ENCODE measurements around the gene ST8SIA2.
"Not testable (repeated sequence)": the region's sequence is repeated elsewhere in the genome, so short reads cannot be mapped to it uniquely, and the experiment has no call there.

Gene ST8SIA2

DNA sequence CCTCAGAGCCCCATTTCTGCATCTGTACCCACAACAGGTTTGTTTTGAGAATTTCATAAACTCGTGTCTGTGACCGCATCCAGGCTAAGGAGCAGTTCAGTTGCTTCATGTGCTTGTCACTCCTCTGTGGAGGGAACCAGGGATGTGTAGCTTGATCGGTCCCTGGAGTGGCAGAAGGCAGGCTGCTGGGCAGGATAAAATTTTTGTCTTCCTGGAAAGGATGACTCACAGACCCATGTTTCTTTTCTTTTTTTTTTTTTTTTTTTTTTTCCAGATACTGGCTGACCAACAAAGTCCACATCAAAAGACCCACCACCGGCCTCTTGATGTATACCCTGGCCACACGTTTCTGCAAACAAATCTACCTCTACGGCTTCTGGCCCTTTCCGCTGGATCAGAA lies 70.1 kb downstream of the ST8SIA2 start:
- DNase-seq (ENCODE audit: insufficient read length, low spot score) (no peak), FAIRE-seq (no peak)
- TF ChIP-seq, protein P1, sequence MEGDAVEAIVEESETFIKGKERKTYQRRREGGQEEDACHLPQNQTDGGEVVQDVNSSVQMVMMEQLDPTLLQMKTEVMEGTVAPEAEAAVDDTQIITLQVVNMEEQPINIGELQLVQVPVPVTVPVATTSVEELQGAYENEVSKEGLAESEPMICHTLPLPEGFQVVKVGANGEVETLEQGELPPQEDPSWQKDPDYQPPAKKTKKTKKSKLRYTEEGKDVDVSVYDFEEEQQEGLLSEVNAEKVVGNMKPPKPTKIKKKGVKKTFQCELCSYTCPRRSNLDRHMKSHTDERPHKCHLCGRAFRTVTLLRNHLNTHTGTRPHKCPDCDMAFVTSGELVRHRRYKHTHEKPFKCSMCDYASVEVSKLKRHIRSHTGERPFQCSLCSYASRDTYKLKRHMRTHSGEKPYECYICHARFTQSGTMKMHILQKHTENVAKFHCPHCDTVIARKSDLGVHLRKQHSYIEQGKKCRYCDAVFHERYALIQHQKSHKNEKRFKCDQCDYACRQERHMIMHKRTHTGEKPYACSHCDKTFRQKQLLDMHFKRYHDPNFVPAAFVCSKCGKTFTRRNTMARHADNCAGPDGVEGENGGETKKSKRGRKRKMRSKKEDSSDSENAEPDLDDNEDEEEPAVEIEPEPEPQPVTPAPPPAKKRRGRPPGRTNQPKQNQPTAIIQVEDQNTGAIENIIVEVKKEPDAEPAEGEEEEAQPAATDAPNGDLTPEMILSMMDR (IDR thresholded peaks at IDR 0.05; ENCODE audit: insufficient read depth, missing control alignments) = no peak

DNA sequence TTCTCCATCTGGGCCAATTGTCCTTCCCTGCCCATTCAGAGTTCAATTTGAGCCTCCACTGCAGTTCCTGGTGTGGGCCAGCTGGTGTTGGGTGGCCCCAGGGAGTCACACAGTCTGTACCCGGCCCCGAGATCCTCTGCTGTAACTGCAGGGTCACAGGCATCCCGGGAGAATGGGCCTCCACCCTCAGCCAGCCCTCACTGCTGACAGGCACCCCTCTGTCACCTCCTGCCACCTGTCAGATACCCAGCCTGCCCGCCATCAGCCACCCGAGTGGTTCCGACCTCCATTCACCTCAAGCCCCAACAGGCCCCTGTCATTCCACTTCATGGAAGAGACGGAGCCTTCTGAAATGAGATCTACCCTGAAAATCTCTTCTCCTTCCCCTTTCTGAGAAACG lies 73.2 kb downstream of the ST8SIA2 start:
- TF ChIP-seq, protein P1 (IDR thresholded peaks at IDR 0.05; ENCODE audit: insufficient read depth, missing control alignments) = no peak
- no peak for DNase-seq (ENCODE audit: insufficient read length, low spot score)
- FAIRE-seq = no peak

DNA sequence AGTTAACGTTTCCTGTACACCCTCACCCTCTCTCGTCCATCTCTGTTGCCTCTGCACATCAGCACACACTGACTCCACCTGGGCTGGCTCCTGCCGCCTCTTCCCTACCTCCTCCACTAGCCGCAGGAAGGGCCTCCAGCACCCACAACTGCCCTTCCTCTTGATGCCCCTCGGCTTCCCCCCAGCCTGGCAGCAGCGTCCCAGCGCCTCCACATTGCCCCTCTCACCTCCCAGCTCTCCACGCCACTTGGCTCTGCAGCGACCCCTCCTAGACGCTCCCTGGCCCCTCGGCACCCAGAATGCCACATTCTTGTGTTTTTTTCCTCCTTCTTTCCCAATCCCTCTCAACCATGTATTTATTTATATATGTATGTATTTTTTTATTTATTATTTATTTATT lies 73.6 kb downstream of the ST8SIA2 start:
- FAIRE-seq = no peak
- no peak for DNase-seq (ENCODE audit: insufficient read length, low spot score)

DNA sequence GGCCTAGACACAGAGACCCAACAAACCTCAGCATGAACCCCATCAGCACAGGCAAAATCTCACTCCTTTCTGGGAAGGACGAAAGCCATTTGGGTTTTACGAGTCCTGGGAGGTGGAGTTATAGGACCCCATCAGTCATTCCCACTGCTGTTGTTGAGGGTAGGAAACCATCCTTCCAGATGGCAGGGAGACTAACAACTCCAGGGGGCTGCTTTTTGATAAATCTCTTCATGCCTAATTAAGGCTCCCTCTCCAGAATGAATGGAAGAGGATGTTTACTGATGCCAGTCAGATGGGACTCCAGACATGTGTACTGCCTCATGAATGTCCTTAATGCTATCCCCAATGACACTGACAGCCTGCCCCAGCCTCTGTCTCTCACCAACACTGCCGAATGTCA lies 75.3 kb downstream of the ST8SIA2 start:
- DNase-seq (ENCODE audit: insufficient read length, low spot score) (no peak), FAIRE-seq (no peak)
- TF ChIP-seq, protein P1 (IDR thresholded peaks at IDR 0.05; ENCODE audit: insufficient read depth, missing control alignments) = no peak

More for the DNA sequence above, 73.6 kb downstream of the ST8SIA2 start:
- TF ChIP-seq, protein P1 (IDR thresholded peaks at IDR 0.05; ENCODE audit: insufficient read depth, missing control alignments) = no peak

DNA sequence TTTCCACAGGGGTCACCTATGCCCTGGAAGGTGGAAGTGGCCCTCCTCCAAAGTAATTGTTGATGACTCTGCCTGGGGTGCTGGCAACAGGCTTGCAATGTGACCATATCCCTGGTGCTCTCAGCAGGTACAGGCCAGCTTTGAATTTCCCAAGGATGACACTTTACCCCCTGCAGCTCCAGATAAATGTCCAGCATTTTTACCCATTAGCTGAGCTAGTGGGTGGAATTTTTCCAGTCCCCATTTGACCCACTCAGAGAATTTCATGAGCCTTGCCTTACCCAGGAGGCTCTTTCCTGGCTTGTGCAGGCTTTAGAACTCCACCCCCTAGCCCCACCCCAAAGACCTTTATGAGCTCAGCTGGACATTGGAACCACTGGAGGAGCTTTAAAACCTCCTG lies 77.6 kb downstream of the ST8SIA2 start:
- DNase-seq (ENCODE audit: insufficient read length, low spot score) (no peak), FAIRE-seq (no peak)
- TF ChIP-seq, protein P1 (IDR thresholded peaks at IDR 0.05; ENCODE audit: insufficient read depth, missing control alignments) = no peak

DNA sequence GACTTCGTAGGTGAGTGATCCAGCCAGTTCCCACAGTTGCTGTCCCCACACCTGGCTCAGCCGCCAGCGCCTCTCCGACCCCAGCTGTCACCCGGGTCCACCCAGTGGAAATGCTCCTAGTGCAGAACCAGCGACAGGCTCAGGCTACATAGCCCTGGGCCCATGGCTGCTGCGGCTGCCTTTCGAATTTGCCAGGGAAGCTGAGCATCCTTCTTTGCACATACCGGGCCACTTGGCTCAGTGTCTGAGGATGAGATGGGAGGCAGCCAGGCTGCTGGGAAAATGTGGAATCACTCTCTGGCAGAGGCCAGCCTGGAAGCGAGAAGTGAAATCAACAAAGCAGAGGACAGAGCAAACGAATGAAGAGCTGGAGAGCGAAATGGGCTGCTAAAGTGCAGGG lies 80.1 kb downstream of the ST8SIA2 start:
- no peak for FAIRE-seq
- TF ChIP-seq, protein P1 (IDR thresholded peaks at IDR 0.05; ENCODE audit: insufficient read depth, missing control alignments) = no peak
- DNase-seq (ENCODE audit: insufficient read length, low spot score) = no peak

DNA sequence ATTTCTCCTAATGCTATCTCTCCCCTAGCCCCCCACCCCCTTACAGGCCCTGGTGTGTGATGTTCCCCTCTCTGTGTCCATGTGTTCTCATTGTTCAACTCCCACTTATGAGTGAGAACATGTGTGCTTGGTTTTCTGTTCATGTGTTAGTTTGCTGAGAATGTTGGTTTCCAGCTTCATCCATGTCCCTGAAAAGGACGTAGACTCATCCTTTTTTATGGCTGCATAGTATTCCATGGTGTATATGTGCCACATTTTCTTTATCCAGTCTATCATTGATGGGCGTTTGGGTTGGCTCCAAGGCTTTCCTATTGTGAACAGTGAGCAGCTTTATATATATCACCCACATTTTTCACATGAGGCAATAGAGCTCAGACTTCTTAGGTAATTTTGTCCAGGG lies 86.0 kb downstream of the ST8SIA2 start:
- not testable (repeated sequence) for DNase-seq (ENCODE audit: insufficient read length, low spot score); FAIRE-seq

DNA sequence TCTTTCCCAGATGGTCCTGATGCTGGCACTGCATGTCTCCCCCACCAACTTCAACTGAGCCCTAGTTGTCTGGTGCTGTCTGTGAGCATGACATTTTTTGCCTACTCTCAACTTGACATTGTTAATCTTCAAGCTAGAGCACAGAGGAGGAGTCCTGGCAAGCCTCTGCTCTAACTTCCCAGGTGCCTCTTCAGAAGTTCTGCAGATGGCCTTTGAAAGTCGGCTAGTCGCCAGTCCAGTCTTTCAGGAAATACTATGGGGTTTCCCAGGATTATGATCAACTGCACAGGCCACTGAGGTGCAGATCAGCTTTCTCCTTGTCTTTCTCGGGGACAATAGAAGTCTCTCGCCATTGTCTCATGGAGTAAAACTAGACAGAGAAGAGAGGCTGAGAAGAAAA lies 86.7 kb downstream of the ST8SIA2 start:
- FAIRE-seq = no peak
- TF ChIP-seq, protein P1 (IDR thresholded peaks at IDR 0.05; ENCODE audit: insufficient read depth, missing control alignments) = no peak
- DNase-seq (ENCODE audit: insufficient read length, low spot score) = no peak
